ENCODE measurements around the gene EFHC2.

EFHC2 gene

DNA sequence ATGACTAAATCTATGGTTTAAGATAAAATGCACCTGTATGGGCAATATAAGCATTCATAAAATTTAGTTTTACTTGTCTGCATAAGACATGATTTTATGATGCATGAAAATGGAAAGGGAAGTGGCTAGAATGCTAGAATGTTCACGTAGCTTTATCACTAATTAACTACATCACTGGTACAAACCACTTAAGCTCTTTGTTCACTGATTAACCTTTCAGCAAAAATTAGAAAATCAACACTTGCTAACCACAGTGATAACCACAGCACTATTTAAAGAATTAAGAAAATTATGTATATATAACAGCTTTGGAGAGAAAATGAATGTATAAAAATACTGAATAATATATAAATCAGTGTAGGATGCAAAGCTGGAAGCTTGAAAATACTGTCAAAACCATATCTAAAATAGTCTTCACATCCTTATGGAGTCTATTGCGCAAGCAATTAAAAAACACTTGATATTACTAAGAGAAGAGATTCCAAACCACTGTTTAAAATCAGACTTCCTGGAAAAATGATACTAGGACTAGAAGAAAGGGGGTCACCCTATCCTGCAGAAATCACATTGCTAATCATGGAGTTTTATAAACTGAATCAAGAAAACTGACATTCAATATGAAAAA, 51.9 kb downstream of the EFHC2 start:
- TF ChIP-seq, protein P1, sequence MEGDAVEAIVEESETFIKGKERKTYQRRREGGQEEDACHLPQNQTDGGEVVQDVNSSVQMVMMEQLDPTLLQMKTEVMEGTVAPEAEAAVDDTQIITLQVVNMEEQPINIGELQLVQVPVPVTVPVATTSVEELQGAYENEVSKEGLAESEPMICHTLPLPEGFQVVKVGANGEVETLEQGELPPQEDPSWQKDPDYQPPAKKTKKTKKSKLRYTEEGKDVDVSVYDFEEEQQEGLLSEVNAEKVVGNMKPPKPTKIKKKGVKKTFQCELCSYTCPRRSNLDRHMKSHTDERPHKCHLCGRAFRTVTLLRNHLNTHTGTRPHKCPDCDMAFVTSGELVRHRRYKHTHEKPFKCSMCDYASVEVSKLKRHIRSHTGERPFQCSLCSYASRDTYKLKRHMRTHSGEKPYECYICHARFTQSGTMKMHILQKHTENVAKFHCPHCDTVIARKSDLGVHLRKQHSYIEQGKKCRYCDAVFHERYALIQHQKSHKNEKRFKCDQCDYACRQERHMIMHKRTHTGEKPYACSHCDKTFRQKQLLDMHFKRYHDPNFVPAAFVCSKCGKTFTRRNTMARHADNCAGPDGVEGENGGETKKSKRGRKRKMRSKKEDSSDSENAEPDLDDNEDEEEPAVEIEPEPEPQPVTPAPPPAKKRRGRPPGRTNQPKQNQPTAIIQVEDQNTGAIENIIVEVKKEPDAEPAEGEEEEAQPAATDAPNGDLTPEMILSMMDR (IDR thresholded peaks at IDR 0.05; ENCODE audit: insufficient read depth, low read length, missing control alignments), result no peak
- ChIA-PET POLR2A (no interaction called here), CTCF (no interaction called here)
- no peak overlapping the region for H3K4me3 ChIP-seq (ENCODE audit: low read depth, low read length)
- no peak for DNase-seq (ENCODE audit: low read depth, low spot score)

DNA sequence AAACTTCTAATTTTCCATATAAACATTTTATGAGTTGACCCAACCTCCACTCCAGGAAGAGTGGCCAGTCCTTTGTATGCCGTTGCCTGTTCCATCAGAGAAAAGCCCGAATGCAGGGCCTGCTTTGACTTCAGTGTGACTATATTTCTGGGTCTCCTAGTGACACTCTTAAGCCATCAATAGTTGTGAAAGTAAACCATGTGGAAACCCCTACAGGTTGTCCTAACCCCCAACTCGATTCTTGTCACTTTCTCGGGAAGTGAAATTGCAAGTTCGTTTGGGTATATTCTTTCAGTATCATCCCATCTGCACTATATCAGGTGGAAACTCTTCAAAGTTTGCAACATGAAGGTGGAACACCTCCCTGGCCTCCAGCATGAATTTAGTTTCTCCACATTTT, 52.8 kb downstream of the EFHC2 start:
- no peak for DNase-seq (ENCODE audit: low read depth, low spot score)
- POLR2A ChIA-PET, result no interaction called here

DNA sequence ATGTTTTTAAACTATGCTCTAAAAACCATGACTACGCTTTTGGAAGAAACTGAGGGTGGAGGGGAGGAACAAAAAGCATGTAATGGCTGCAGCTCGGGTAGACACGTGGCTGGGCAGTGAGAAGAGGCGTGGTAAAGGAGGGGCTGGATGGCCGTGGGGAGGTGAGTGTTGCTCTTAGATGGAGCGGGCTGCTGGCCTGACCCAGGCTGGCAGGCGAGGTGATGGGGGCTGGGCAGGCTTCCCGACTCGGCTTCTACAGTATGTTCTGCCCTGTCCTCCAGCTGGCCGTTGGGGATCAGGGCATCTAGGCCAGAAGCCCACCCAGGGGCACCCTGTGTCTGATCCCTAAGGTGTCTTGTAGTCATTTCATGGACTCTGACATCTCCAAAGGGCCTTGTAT, 60.7 kb downstream of the EFHC2 start:
- CTCF ChIA-PET, result no interaction called here
- POLR2A ChIA-PET, result no interaction called here
- no peak overlapping the region for H3K4me3 ChIP-seq (ENCODE audit: low read depth, low read length)
- no peak for DNase-seq (ENCODE audit: low read depth, low spot score)
- TF ChIP-seq, protein P1 (IDR thresholded peaks at IDR 0.05; ENCODE audit: insufficient read depth, low read length, missing control alignments), result no peak

More for the DNA sequence above, 52.8 kb downstream of the EFHC2 start:
- TF ChIP-seq, protein P1 (IDR thresholded peaks at IDR 0.05; ENCODE audit: insufficient read depth, low read length, missing control alignments), result no peak
- H3K4me3 ChIP-seq (ENCODE audit: low read depth, low read length), result no peak overlapping the region
- CTCF ChIA-PET, result no interaction called here

DNA sequence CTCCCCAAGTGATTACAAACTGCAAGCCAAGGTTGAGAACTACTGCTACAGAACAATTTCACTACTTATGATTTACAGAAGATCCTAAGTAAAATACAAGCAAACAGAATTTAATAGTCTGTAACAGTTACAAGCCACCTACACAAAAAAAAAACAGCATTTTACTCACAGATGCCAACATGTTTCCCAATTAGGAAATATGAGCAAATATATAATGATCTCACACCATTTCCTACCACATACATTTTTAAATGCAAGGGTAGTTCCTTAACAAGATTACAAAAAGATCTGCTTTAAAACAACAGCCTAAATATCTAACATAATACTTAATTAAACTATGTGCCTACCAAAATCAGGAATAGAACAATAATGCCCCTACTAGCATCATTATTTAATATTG, 63.4 kb downstream of the EFHC2 start:
- H3K4me3 ChIP-seq (ENCODE audit: low read depth, low read length), result no peak overlapping the region
- ChIA-PET CTCF (no interaction called here), POLR2A (no interaction called here)
- no peak for DNase-seq (ENCODE audit: low read depth, low spot score)
- TF ChIP-seq, protein P1 (IDR thresholded peaks at IDR 0.05; ENCODE audit: insufficient read depth, low read length, missing control alignments), result no peak

DNA sequence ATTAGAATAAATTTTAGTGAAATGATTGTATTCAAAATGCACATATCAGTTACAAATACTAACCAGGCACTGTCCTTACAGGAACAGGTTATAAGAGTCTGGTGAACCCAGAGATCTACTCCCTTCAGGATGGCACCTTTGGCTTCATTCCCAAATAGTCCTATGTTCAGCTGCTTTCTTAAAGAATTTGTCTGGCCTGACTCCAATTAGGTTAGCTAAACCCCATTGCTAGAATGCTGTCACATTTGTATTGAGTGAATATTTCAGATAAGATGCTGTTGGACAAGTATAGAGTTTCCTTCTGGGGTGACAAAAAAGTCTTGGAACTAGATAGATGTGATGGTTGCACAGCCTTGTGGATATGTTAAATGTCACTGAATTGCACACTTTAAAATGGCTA, 69.4 kb downstream of the EFHC2 start:
- DNase-seq (ENCODE audit: low read depth, low spot score), result no peak
- POLR2A ChIA-PET, result no interaction called here
- CTCF ChIA-PET, result no interaction called here

DNA sequence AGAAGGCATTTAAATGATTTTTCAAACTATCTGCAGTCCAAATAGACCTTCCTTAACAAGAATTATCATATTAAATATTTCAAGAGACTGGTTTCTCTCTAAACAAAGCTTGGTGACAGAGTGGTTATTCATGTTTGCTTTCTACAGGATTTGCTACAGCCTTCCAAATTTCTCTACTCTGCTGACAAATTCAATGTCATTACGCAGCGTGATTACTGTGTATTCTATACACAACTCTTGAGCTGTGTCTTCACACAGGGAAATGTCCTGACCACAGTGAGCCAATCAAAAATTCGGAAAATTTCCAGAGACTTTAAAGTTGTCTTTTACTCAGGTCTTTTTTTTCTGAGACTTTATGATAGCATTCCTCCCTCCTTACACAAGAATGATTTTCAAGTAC, 75.6 kb downstream of the EFHC2 start:
- CTCF ChIA-PET, result no interaction called here

More for the DNA sequence above, 69.4 kb downstream of the EFHC2 start:
- H3K4me3 ChIP-seq (ENCODE audit: low read depth, low read length), result no peak overlapping the region
- TF ChIP-seq, protein P1 (IDR thresholded peaks at IDR 0.05; ENCODE audit: insufficient read depth, low read length, missing control alignments), result no peak

More for the DNA sequence above, 75.6 kb downstream of the EFHC2 start:
- no peak for DNase-seq (ENCODE audit: low read depth, low spot score)
- POLR2A ChIA-PET, result no interaction called here
- no peak overlapping the region for H3K4me3 ChIP-seq (ENCODE audit: low read depth, low read length)
- TF ChIP-seq, protein P1 (IDR thresholded peaks at IDR 0.05; ENCODE audit: insufficient read depth, low read length, missing control alignments), result no peak
